Neural cell (in vitro differentiated cells): Measurements from ENCODE around the gene RAVER2.

Experiments
- EP300 ChIP-seq: fragments of 450-650 bp; conservative IDR thresholded peaks from 2 replicates; pipeline ENCODE4 v1.6.1; 2014; ENCODE audit warnings: antibody characterized with exemption, mild to moderate bottlenecking, moderate library complexity; ENCODE audit not compliant: poor library complexity, severe bottlenecking
- EZH2 ChIP-seq: fragments of 200-600, 300-800 bp; shearing (Covaris generic), sonication (generic); IDR thresholded peaks from 2 replicates; pipeline ENCODE4 v1.6.1; 2014; ENCODE audit warnings: antibody characterized with exemption, low read length, borderline replicate concordance, mild to moderate bottlenecking; ENCODE audit not compliant: insufficient read depth, poor library complexity, severe bottlenecking
- MXI1 ChIP-seq: fragments of 450-650 bp; conservative IDR thresholded peaks from 2 replicates; pipeline ENCODE4 v1.6.1; 2014; ENCODE audit warnings: antibody characterized with exemption, mild to moderate bottlenecking; ENCODE audit not compliant: poor library complexity, severe bottlenecking
- POLR2AphosphoS5 ChIP-seq: IDR thresholded peaks from 2 replicates; pipeline ENCODE4 v1.6.1; 2012
- RAD21 ChIP-seq: fragments of 450-650 bp; conservative IDR thresholded peaks from 2 replicates; pipeline ENCODE4 v1.6.1; 2014; ENCODE audit warnings: antibody characterized with exemption, mild to moderate bottlenecking, moderate library complexity
- TF ChIP-seq, protein P1 (sequence below): fragments of 450-650 bp; IDR thresholded peaks from 2 replicates; pipeline ENCODE4 v1.5.1; 2014; ENCODE audit warnings: antibody characterized with exemption, mild to moderate bottlenecking, moderate library complexity; ENCODE audit not compliant: poor library complexity, severe bottlenecking

DNA sequence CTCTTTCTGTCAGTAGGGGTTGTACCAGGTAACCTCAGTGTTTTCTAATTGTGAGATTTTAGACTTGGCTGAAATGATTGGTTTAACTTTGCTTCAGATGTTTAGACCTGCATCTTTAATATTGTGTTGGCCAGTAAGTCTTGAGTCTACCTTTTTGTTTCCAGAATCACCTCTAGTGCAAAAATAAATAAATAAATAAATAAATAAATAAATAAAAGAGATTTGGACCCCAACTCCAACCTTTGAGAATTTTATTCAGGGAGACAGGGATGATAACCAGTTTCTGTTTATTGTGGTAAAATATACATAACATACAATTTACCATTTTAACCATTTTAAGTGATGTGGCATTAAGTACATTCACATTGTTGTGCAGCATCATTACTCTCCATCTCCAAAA lies 64.4 kb downstream of the RAVER2 start:
- TF ChIP-seq, protein P1, sequence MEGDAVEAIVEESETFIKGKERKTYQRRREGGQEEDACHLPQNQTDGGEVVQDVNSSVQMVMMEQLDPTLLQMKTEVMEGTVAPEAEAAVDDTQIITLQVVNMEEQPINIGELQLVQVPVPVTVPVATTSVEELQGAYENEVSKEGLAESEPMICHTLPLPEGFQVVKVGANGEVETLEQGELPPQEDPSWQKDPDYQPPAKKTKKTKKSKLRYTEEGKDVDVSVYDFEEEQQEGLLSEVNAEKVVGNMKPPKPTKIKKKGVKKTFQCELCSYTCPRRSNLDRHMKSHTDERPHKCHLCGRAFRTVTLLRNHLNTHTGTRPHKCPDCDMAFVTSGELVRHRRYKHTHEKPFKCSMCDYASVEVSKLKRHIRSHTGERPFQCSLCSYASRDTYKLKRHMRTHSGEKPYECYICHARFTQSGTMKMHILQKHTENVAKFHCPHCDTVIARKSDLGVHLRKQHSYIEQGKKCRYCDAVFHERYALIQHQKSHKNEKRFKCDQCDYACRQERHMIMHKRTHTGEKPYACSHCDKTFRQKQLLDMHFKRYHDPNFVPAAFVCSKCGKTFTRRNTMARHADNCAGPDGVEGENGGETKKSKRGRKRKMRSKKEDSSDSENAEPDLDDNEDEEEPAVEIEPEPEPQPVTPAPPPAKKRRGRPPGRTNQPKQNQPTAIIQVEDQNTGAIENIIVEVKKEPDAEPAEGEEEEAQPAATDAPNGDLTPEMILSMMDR = no peak
- TF ChIP-seq EP300 (no peak), RAD21 (no peak), EZH2 (no peak), POLR2AphosphoS5 (no peak), MXI1 (no peak)
